Loucy (cell line): ENCODE results near the gene LHPP.

Source experiments
- EZH2phosphoT487 ChIP-seq: fragments of 200-600 bp; IDR thresholded peaks from 2 replicates; pipeline ENCODE4 v1.6.1; 2018; ENCODE audit warnings: antibody characterized with exemption, mild to moderate bottlenecking, moderate library complexity, borderline replicate concordance
- TF ChIP-seq, protein P1 (sequence below): fragments of 200-600 bp; sonication (generic); conservative IDR thresholded peaks from 2 replicates; pipeline ENCODE4 v1.5.1; 2014; ENCODE audit warnings: mild to moderate bottlenecking, antibody characterized with exemption, low read length

DNA sequence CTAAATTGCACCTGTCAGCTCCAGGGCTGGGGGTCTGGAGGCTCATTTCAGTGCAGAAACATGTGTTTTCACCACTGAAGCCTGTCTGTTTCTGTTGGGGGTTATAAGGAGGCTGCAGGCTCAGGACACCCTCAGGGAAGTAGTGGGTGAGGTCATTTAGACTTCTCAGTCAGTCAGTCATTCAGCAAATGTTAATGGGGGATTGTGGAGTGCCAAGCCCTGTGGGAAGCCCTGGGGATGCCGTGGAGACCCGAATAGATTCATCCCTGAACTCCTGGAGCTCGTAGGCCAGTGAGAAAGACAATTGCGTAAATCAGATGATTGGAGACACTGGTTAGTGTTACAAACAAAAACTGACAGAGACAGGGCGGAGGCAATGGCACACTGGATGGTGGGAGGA lies 19.2 kb downstream of the LHPP start:
- TF ChIP-seq, protein P1, sequence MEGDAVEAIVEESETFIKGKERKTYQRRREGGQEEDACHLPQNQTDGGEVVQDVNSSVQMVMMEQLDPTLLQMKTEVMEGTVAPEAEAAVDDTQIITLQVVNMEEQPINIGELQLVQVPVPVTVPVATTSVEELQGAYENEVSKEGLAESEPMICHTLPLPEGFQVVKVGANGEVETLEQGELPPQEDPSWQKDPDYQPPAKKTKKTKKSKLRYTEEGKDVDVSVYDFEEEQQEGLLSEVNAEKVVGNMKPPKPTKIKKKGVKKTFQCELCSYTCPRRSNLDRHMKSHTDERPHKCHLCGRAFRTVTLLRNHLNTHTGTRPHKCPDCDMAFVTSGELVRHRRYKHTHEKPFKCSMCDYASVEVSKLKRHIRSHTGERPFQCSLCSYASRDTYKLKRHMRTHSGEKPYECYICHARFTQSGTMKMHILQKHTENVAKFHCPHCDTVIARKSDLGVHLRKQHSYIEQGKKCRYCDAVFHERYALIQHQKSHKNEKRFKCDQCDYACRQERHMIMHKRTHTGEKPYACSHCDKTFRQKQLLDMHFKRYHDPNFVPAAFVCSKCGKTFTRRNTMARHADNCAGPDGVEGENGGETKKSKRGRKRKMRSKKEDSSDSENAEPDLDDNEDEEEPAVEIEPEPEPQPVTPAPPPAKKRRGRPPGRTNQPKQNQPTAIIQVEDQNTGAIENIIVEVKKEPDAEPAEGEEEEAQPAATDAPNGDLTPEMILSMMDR, result no peak
- no peak for TF ChIP-seq EZH2phosphoT487
